WTC11 (cell line): ENCODE data around the gene RTN4. TPM values are rescaled to one million over a fixed set of nuclear protein-coding genes. Genes with fewer than 3 reads are reported as not detected.
A peak's percentile ranks its signal among the peaks of the same experiment; 100 is the strongest.

ENCODE experiments used
- ATAC-seq: fragments of 200-7000 bp; cut with Tn5 transposase; 2 replicates; pipeline ENCODE4 v1.10.0; 2021; ENCODE audit warnings: mild to moderate bottlenecking, moderate library complexity
- CTCF ChIA-PET: fragments of 300-600 bp; sonication (Branson Sonifier 250); formaldehyde crosslinking; loops from one replicate; lab custom pipeline; 2021; ENCODE audit warnings: antibody characterized with exemption; lab: Charles Lee
- POLR2A ChIA-PET: fragments of 350-600 bp; sonication (Branson Sonifier 250); formaldehyde crosslinking; loops from one replicate; lab custom pipeline; 2021; ENCODE audit warnings: antibody characterized with exemption; lab: Charles Lee
- DNase-seq: peaks from one replicate; pipeline ENCODE4 v3.0.0; 2021; ENCODE audit warnings: low spot score
- H3K27ac Mint-ChIP-seq: 2 replicates; pipeline ENCODE4 v1.8.0; 2021; ENCODE audit warnings: mixed read lengths
- H3K27me3 Mint-ChIP-seq: 2 replicates; pipeline ENCODE4 v1.8.0; 2021; ENCODE audit warnings: low read depth, mild to moderate bottlenecking, moderate library complexity, mixed read lengths
- H3K36me3 Mint-ChIP-seq: 2 replicates; pipeline ENCODE4 v1.8.0; 2021; ENCODE audit warnings: mixed read lengths
- H3K4me1 Mint-ChIP-seq: 2 replicates; pipeline ENCODE4 v1.8.0; 2022; ENCODE audit warnings: mixed read lengths
- H3K4me3 Mint-ChIP-seq: 2 replicates; pipeline ENCODE4 v1.8.0; 2021; ENCODE audit warnings: mild to moderate bottlenecking, moderate library complexity, mixed read lengths
- H3K9me3 Mint-ChIP-seq: 2 replicates; pipeline ENCODE4 v1.8.0; 2021; ENCODE audit warnings: mixed read lengths
- CREM ChIP-seq: sonication (generic); formaldehyde crosslinking; IDR thresholded peaks from 2 replicates; pipeline ENCODE4 v1.8.1; 2022; ENCODE audit warnings: mild to moderate bottlenecking, missing genetic modification reagents, moderate library complexity
- ELF4 ChIP-seq: sonication (generic); formaldehyde crosslinking; IDR thresholded peaks from 2 replicates; pipeline ENCODE4 v1.8.1; 2022; ENCODE audit warnings: low read depth, mild to moderate bottlenecking, moderate library complexity, missing genetic modification reagents
- ETV6 ChIP-seq: sonication (generic); formaldehyde crosslinking; IDR thresholded peaks from 2 replicates; pipeline ENCODE4 v1.8.1; 2022; ENCODE audit warnings: mild to moderate bottlenecking, missing genetic modification reagents
- FOXP1 ChIP-seq: sonication (generic); formaldehyde crosslinking; IDR thresholded peaks from 2 replicates; pipeline ENCODE4 v1.8.0; 2022; ENCODE audit warnings: missing genetic modification reagents, mild to moderate bottlenecking, moderate library complexity, borderline replicate concordance
- GRHL2 ChIP-seq: fragments of 250-450 bp; sonication (Bioruptor Pico); IDR thresholded peaks from 2 replicates; pipeline ENCODE4 v1.8.0; 2022; ENCODE audit warnings: mild to moderate bottlenecking, moderate library complexity; ENCODE audit not compliant: insufficient replicate concordance, severe bottlenecking
- GTF2I ChIP-seq: fragments of 250-450 bp; sonication (Bioruptor Pico); conservative IDR thresholded peaks from 2 replicates; pipeline ENCODE4 v1.4.0; 2021; ENCODE audit warnings: mild to moderate bottlenecking
- MYBL2 ChIP-seq: sonication (generic); formaldehyde crosslinking; IDR thresholded peaks from 2 replicates; pipeline ENCODE4 v1.8.1; 2023; ENCODE audit warnings: mild to moderate bottlenecking, moderate library complexity, missing genetic modification reagents
- NR2C2 ChIP-seq: sonication (generic); formaldehyde crosslinking; IDR thresholded peaks from 2 replicates; pipeline ENCODE4 v1.8.0; 2022; ENCODE audit warnings: mild to moderate bottlenecking, missing genetic modification reagents
- RORB ChIP-seq: fragments of 250-450 bp; sonication (Bioruptor Pico); IDR thresholded peaks from 2 replicates; pipeline ENCODE4 v1.9.0; 2021; ENCODE audit warnings: mild to moderate bottlenecking
- TEAD1 ChIP-seq: sonication (generic); formaldehyde crosslinking; IDR thresholded peaks from 2 replicates; pipeline ENCODE4 v1.8.0; 2022; ENCODE audit warnings: mild to moderate bottlenecking, missing genetic modification reagents
- total RNA-seq: library from RNA; stranded (reverse); gene quantifications from 3 replicates; pipeline ENCODE4 v1.2.3, GENCODE V29; 2021
- TF ChIP-seq, protein P1 (sequence below): sonication (generic); formaldehyde crosslinking; conservative IDR thresholded peaks from 2 replicates; pipeline ENCODE4 v1.8.1; 2023; ENCODE audit warnings: mild to moderate bottlenecking, low read depth, missing genetic modification reagents, moderate library complexity
- TF ChIP-seq, protein P2 (sequence below): sonication (generic); formaldehyde crosslinking; IDR thresholded peaks from 2 replicates; pipeline ENCODE4 v1.8.1; 2022; ENCODE audit warnings: low read depth, mild to moderate bottlenecking, moderate library complexity, missing genetic modification reagents, borderline replicate concordance
- TF ChIP-seq, protein P3 (sequence below): fragments of 250-450 bp; sonication (Bioruptor Pico); IDR thresholded peaks from 2 replicates; pipeline ENCODE4 v1.9.0; 2021; ENCODE audit warnings: mild to moderate bottlenecking
- TF ChIP-seq, protein P4 (sequence below): sonication (generic); formaldehyde crosslinking; IDR thresholded peaks from 2 replicates; pipeline ENCODE4 v1.8.0; 2023; ENCODE audit warnings: missing genetic modification reagents, mild to moderate bottlenecking, borderline replicate concordance

Gene RTN4
- total RNA-seq, 1 experiment from 2014 or later = 202 TPM

DNA sequence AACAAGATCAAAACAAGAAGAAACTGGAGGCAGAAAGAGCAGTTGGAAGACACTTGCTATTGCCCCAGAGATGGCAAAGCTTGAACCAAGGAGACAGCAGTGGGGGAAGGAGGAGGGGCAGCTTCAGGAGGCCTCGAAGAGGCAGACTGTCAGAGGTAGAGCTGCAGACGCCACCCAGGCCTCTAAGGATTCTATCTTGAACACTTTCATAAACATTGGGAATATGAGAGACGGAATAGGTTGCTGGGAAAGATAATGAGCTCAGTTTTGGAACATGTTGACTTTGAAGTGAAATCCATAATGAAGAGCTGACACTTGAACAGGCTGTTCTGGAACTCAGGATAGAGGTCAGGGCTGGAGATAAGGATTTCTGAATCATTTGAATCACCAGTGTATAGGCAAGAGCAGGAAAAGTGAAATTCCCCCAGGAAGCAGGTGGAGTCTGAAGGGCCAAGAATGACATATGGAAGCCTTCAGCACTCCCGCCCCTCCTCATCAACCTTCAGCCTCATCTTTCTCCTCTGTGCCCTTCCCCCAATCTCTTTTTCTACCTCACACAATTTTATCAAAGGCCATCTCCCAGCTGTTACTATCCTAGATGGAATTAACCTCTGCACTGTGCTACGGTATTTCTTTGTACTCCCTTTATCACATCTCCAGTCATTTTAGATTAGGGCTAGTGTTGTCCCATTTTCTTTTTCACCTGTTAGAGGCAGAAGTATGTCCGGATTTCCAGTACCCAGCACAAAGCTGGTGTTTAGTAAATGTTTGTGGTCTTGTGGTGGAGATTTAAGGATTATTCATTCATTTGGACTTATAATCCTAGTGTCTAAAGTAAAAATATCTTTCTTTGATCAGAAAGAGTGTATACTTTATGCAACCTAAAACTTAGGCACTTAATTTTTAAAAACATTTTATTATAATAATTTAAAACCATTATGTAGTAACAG lies 47.5 kb upstream of the RTN4 start:
- CTCF ChIA-PET = interaction anchor here (0.6 to 0.8 kb wide), 2 partner anchors 10 to 40 kb away, joined by 3 to 5 read pairs; no protein-coding TSS in a partner anchor
- TF ChIP-seq RORB (no peak), ELF4 (CRISPR knock-in tag) (no peak), ETV6 (no peak), CREM (no peak), MYBL2 (CRISPR knock-in tag) (no peak), GRHL2 (no peak), GTF2I (CRISPR knock-in tag) (no peak), NR2C2 (CRISPR knock-in tag) (no peak), TEAD1 (no peak), FOXP1 (CRISPR knock-in tag) (no peak)
- TF ChIP-seq, protein P1, sequence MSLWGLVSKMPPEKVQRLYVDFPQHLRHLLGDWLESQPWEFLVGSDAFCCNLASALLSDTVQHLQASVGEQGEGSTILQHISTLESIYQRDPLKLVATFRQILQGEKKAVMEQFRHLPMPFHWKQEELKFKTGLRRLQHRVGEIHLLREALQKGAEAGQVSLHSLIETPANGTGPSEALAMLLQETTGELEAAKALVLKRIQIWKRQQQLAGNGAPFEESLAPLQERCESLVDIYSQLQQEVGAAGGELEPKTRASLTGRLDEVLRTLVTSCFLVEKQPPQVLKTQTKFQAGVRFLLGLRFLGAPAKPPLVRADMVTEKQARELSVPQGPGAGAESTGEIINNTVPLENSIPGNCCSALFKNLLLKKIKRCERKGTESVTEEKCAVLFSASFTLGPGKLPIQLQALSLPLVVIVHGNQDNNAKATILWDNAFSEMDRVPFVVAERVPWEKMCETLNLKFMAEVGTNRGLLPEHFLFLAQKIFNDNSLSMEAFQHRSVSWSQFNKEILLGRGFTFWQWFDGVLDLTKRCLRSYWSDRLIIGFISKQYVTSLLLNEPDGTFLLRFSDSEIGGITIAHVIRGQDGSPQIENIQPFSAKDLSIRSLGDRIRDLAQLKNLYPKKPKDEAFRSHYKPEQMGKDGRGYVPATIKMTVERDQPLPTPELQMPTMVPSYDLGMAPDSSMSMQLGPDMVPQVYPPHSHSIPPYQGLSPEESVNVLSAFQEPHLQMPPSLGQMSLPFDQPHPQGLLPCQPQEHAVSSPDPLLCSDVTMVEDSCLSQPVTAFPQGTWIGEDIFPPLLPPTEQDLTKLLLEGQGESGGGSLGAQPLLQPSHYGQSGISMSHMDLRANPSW (CRISPR knock-in tag) = no peak
- TF ChIP-seq, protein P2, sequence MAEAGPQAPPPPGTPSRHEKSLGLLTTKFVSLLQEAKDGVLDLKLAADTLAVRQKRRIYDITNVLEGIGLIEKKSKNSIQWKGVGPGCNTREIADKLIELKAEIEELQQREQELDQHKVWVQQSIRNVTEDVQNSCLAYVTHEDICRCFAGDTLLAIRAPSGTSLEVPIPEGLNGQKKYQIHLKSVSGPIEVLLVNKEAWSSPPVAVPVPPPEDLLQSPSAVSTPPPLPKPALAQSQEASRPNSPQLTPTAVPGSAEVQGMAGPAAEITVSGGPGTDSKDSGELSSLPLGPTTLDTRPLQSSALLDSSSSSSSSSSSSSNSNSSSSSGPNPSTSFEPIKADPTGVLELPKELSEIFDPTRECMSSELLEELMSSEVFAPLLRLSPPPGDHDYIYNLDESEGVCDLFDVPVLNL (CRISPR knock-in tag) = no peak
- TF ChIP-seq, protein P3, sequence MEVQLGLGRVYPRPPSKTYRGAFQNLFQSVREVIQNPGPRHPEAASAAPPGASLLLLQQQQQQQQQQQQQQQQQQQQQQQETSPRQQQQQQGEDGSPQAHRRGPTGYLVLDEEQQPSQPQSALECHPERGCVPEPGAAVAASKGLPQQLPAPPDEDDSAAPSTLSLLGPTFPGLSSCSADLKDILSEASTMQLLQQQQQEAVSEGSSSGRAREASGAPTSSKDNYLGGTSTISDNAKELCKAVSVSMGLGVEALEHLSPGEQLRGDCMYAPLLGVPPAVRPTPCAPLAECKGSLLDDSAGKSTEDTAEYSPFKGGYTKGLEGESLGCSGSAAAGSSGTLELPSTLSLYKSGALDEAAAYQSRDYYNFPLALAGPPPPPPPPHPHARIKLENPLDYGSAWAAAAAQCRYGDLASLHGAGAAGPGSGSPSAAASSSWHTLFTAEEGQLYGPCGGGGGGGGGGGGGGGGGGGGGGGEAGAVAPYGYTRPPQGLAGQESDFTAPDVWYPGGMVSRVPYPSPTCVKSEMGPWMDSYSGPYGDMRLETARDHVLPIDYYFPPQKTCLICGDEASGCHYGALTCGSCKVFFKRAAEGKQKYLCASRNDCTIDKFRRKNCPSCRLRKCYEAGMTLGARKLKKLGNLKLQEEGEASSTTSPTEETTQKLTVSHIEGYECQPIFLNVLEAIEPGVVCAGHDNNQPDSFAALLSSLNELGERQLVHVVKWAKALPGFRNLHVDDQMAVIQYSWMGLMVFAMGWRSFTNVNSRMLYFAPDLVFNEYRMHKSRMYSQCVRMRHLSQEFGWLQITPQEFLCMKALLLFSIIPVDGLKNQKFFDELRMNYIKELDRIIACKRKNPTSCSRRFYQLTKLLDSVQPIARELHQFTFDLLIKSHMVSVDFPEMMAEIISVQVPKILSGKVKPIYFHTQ (CRISPR knock-in tag) = no peak
- TF ChIP-seq, protein P4, sequence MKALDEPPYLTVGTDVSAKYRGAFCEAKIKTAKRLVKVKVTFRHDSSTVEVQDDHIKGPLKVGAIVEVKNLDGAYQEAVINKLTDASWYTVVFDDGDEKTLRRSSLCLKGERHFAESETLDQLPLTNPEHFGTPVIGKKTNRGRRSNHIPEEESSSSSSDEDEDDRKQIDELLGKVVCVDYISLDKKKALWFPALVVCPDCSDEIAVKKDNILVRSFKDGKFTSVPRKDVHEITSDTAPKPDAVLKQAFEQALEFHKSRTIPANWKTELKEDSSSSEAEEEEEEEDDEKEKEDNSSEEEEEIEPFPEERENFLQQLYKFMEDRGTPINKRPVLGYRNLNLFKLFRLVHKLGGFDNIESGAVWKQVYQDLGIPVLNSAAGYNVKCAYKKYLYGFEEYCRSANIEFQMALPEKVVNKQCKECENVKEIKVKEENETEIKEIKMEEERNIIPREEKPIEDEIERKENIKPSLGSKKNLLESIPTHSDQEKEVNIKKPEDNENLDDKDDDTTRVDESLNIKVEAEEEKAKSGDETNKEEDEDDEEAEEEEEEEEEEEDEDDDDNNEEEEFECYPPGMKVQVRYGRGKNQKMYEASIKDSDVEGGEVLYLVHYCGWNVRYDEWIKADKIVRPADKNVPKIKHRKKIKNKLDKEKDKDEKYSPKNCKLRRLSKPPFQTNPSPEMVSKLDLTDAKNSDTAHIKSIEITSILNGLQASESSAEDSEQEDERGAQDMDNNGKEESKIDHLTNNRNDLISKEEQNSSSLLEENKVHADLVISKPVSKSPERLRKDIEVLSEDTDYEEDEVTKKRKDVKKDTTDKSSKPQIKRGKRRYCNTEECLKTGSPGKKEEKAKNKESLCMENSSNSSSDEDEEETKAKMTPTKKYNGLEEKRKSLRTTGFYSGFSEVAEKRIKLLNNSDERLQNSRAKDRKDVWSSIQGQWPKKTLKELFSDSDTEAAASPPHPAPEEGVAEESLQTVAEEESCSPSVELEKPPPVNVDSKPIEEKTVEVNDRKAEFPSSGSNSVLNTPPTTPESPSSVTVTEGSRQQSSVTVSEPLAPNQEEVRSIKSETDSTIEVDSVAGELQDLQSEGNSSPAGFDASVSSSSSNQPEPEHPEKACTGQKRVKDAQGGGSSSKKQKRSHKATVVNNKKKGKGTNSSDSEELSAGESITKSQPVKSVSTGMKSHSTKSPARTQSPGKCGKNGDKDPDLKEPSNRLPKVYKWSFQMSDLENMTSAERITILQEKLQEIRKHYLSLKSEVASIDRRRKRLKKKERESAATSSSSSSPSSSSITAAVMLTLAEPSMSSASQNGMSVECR = no peak
- POLR2A ChIA-PET = interaction anchor here (0.5 kb wide), 1 partner anchor 48 kb away, joined by 4 read pairs; the partner anchor contains the start of gene RTN4
- Mint-ChIP-seq H3K36me3 (no peaks in the 10 kb centered on the region), H3K4me1 (peaks cover 3% of the 10 kb centered on the region; the same call in 1 of the 2 replicates), H3K4me3 (no peak overlapping the region), H3K9me3 (no peaks in the 10 kb centered on the region), H3K27me3 (no peaks in the 10 kb centered on the region), H3K27ac (no peak overlapping the region)
- DNase-seq (no peak), ATAC-seq (peak; percentile 60)
